Stimulated activated CD8-positive, alpha-beta memory T cell treated with anti-CD3 and anti-CD28 coated beads, Interleukin-4, amount 100 ng/mL, for 1 hour (primary cell): ENCODE data around the gene PUSL1.
A peak's percentile ranks its signal among the peaks of the same experiment; 100 is the strongest.

Source experiments
- DNase-seq, 2 donors: peaks; one replicate each; pipeline ENCODE4 v3.0.0-alpha.2; 2020; ENCODE audit warnings: low read depth in 2 of 2, low spot score in 1 of 2

Gene PUSL1

DNA sequence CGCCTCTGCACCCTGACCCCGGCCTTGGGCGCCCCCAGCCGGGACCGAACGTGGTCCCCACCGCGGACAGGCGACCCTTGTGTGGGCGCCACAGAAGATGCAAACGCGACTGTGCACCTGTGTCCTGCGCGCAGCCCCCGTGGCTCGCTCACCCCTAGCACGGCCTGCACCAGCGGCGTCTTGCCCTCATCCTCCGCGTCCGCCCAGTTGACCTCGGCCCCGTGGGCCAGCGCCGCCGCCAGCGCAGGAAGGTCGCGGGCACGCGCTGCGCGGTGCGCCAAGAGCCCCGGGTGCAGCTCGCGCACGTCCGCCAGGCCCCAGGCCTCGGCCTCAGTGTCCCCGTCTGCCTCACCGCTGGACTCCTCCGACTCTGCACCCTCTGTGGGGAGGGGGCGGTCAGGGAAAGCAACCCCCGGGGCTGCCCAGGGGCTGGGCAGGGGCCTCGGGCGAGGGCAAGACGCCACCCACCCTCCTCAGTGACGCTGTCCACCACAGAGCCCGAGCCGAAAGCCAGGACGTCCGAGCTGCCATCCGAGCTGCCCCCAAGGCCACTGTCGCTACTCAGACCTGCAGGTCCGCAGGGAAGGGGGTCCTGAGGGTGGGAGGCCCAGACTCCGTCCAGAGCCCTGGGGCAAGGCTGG, 14.0 kb upstream of the PUSL1 start:
- no peak for DNase-seq

DNA sequence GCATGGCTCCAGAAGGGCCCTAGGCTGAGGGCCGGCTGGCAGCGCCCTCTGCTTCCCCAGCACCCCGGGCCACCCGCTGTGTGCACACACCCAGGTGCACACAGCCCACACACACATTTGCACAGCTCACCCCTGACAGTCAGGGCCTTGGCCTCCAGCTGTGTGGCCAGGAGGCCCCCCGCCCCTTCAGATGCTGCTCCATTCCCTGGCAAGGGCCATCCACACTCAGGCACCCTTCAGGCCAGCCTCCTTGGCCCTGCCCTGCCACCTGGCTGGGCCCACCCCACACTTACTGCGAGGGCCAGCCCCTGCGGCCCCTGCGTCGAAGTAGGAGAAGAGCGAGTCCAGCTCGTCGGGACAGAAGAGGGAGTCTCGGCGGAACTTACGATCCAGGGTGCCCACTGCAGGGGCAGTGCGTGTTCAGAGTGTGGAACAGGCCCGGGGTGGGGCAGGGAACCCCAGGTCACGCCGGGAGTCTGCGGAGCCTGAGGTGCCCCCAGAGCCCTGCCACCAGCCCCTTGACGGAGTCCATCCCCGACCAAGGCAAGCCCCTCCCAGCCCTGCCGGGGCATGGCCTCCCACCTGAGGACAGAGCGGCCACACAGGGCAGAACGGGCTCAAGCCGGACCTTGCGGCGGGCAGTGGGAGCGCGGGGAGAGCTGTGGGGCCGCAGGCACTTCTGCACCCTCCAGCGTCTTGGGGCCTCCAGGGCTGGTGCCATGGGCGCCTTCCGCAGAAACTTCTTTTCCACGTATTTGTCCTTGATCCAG, 13.1 kb upstream of the PUSL1 start:
- no peak for DNase-seq

DNA sequence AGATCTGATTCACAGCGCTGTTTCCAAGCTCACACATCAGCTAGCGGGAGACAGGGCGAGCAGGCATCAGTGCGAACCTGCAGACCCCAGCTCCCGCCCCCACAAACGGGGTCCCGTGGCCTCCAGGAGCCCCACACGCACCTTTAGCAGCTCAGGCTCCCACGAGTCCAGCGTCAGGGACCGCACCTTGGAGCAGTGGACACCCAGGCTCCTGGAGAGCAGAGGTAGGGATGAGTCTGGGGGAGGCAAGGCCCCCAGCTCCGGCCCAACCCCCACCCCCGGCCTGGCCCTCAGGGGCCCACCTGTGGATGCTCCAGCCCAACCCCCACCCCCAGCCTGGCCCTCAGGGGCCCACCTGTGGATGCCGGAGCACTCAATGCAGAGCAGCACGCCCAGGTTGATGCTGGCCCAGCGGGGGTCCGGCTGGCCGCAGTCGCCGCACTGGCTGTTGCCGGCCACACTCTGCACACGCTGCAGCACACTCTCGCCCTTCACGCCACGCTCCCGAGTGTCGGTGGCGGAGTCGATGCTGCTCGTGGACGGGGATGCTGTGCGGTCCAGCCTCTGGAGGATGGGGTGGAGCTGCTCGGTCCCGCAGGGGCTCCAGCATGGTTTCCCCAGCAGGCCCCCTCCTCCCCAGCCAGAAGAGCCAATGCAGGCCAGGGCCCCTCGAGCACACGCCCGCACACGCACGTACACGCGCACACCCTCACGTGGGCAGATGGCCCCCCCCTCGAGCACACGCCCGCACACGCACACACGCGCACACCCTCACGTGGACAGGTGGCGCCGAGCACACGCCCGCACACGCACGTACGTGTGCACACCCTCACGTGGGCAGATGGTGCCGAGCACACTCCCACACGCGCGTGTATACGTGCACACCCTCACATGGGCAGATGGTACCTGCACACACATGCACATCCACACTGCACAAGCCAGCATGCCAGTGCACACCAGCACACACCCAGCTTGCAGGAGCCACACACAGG, 12.0 kb upstream of the PUSL1 start:
- DNase-seq = no peak

DNA sequence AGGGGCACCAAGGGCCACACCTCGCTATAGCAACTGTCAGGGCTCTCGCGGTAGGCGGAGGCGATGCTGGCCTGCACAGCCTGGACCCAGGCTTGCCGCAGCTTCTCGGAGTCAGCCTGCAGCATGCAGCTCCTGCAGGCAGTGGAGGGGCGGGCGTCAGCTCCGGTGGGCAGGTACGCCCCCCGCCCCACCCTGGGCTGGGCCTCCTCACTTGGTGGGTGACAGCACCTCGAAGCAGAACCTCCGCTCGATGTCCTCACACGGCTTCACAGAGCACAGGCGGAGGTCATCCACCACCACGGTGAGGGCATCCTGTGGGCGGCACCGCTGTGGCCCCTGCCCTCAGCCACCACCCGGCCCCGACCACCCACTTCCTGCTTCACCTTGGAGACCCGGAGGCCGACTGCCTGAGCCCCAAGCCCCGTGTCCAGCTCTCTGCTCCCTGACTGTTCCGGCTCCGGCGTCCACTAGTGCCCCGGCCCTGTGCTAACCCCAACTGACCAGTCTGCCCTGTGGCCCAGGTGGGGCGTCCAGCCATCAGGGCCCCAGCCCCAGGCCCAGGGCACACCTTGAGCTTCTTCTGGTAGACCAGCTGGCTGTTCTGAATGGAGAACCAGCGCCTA, 10.5 kb upstream of the PUSL1 start:
- no peak for DNase-seq

DNA sequence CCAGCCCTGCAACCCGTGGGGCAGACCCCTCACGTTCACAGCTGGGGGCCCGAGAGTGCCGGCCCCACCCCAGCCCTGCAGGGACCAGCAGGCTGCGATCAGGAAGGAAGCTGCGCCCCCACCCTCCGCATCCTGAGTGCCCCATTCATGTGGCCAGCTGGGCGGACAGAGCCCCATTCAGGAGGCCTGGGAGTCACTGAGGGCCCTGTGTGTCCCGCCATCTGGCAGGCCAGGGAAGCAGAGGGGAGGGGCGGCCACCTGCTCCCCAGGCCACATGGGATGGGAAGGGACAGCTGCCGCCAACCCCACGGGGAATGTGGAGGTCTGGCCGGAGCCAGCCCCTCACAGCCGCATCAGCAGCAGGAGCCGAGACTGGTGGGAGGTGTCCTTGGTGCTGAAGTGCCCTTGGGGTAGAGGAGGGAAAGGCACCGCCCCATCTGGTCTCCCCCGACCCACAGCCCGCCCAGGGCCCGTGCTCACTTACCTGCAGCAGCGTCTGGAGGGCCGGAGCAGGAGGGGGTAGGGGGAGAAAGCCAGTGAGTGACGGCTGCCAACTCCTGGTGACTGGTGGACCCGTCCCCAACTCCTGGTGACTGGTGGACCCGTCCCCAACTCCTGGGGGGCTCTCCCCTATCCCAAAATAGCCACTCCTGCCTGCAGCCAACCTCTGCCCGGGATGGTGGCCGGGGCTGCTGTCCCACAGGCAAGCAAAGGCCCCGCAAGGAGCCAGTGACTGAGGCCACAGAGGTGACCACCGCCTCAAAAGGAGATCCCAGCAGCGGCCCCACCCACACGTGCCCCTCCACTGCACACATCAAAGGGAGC, 9.3 kb upstream of the PUSL1 start:
- no peak for DNase-seq

DNA sequence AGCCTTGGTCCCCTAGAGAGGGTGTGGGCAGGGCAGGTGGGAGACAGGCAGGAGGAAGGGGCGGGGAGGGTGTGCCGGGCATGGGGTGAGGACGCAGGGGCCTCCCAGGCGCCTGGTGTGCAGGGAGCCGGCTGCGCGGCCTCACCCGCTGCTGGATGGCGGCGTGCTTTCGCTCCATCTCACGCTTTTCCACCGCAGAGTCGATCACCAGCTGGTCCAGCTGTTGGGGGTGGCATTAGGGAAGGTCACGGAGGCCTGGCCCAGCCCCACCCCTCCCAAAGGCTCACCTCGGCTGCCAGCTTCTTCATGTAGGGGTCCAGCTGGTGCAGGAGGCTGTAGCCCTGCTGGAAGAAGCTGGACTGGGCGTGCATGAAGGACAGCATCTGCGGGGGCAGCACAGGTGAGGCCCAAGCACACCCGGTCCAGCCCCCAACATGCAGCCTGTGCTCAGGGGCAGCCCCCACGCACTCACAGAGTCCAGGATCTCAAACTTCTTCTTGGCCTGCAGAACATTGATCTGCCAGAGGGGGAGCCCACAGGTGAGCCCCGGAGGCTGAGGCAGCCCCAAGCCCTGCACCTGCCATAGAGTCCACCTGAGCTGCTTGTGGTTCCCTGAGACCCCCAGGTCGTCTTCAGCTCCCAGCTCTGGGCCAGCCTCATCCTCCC, 8.6 kb upstream of the PUSL1 start:
- no peak for DNase-seq

DNA sequence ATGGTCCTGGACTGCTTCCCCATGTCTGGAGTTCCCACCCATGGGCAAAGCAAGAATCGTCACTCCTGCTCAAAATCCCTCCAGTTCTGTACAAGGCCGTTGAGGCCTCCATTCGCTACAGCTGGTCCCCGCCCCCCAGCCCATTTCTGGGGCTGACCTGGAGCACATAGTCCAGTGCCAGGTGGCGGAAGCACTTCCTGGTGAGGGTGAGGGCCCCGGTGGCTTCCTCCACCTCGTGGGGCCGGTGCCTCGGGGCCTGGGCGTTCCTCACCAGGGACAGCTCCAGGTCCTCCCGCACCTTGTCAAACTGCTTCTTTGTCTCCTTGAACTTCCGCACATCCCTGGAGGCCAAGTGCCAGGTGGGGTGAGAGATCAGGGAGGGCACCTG, 8.1 kb upstream of the PUSL1 start:
- no peak for DNase-seq

DNA sequence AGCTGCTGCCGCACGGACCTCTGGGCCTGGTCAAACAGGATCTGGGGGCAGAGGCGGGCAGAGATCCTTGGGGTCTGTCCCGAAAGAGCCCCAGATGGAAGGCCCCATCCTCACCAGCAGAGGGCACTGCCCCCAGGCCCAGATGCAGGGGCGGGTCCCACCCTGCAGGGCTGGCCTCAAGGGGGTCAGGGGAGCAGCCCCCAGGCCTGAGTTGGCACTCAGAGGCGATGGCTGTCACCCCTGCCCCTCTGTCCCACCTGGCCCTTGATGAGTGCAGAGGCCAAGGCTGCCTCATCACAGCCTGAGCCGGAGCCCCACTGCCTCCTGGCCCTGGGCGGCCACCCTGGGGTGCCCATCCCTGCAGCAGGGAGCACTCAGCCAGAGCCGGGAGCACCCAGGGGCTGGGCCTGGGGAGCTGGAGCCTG, 6.4 kb upstream of the PUSL1 start:
- no peak for DNase-seq

DNA sequence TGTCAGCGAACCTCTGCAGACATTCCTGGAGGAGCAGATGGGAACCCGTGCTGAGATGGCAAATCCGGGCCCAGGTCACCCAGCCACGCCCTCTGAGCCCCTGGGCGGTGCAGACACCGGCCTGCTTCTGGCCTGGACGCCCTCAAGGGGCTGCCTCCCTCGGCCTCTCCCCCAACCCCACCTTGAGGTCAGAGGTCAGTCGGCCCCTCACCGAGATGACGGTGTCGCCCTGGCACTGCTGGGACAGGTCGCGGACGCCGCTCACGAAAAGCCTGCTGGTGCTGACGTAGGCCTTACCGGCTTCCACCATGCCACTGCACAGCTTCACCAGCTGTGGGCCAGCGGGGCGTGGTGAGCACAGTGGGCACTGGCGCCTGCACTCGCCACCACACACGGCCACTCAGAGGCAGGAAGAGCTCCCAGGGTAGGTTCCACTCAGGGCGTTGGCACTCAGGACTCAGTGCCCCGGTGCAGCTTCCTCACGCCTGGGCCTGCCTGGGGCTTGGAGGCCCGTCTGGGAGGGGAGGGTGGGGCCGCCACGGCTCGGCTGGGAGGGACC, 5.4 kb upstream of the PUSL1 start:
- DNase-seq = no peak

DNA sequence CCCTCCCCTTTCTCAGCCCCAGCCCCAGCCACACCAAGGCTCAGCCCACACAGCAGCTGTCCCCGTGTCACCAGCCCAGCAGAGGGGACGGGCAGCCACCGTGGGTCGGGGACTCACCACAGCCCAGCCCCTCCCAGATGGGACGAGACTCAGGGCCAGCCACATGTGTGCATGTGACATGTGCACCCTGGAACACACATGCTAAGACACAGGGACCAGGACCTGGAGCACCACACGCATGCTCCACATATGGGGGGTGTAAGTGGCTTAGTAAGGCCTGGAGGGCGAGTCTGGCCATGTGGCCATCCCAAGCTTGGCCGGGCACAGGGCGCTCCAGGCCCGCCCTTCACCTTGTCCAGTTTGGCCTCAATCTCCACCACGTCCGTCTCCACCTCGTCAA, 4.7 kb upstream of the PUSL1 start:
- no peak for DNase-seq

DNA sequence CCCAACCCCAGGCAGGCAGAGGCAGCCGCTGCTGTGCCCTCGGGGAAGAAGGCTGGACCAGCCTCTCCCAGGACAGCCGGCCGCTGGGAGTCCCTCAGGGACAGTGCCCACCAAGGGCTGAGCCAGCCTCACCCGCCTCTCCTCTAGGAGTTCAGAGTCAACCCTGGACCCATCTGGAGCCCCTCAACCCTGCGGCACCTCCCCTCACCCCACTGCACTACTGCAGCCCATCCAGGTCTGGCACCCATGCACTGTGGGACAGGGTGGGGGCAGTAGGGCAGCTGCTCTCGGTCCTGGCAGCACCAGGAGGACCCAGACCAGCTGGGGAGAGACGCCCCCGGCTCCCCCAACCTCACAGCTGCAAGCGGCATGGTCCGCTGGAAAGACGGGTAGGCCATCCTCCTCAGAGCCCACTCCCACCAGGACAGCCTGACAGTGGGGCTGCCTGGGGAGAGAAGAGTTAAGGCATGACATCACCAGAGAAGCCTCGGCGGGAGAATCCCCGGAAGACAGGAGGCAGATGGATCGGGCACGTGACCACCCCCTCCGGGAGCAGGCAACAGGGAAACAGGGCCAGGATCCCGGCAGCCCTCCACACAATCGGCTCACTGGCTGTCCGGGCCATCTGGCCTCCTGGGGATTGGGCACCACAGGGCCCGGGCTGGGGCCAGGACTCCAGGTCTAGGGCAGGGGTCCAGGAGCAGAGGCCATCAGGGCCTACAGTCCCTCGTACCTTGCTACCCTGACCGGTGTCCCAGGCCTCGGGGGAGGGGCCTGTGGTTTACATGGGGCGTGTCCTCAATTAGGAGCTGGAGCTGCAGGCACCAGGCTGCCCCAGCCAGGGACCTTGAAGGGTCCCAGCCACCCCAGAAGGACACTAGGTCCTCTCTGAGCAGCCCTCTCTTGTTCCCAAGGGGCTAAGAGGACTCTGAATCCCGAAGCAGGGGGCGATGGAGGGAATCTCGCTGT, 3.8 kb upstream of the PUSL1 start:
- DNase-seq = no peak

DNA sequence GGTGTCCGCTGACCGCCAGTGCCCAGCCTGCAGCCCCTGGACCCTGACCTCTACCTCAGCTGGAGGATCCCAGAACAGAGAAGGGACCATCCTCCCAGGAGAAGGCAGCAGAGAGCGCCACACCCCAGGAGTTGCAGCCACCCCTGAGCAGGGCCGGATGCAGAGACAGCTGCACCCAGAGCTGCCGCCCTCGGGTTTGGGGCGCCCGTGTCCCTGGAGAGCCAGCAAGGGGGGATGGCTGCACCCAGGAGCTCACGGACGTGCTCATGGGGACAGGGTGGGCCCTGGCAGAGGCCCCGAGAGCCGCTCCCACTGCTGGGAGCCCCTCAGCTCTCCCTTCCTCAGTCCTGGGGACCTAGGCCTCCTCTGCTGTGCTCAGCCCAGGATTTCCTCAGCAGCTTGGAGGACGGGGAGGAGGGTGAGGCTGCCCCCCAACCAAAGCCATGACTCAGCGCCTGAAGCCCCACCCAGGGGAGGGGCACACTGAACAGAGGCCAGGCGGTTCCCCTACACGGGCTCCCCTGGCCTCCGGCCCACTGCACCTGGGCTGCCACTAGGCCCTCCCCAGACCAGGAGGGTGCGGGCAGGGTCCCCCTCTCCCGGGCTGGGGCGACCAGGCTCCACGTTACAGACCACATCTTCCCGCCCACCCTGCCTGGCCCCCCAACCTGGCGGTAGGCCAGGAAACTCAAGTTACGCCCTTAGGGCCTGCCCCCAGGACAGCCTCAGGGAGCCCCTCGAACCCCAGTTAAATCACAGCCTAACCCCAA, 2.9 kb upstream of the PUSL1 start:
- DNase-seq = peak; percentile 46 to 63

DNA sequence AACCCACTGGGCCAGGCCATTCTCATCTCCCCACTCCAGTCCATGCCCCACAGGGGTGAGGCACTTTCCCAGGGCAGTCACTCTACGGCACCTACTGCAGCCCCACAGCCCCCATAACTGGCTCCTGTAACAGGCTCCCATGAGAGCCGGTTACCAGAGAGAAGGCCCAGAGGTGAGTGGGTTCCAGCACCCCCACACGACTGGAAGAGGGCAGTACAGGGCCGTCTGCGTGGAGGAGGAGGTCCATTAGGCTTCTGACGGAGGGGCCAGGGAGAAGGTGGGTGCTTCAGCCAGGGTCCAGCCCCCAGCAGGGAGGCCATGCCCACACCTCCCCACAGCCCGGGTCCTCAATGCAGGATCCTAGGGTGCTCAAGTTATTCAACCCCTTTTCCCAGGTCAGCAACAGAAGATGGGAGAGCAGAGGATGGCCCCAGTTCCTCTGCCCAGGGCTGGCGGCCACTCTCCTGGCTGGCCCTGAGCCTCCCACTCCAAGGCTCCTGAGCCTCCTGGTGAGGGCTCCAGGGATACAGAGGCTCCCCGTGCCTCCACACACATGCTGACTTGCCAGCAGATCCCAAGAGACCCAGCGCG, 2.2 kb upstream of the PUSL1 start:
- DNase-seq = no peak

DNA sequence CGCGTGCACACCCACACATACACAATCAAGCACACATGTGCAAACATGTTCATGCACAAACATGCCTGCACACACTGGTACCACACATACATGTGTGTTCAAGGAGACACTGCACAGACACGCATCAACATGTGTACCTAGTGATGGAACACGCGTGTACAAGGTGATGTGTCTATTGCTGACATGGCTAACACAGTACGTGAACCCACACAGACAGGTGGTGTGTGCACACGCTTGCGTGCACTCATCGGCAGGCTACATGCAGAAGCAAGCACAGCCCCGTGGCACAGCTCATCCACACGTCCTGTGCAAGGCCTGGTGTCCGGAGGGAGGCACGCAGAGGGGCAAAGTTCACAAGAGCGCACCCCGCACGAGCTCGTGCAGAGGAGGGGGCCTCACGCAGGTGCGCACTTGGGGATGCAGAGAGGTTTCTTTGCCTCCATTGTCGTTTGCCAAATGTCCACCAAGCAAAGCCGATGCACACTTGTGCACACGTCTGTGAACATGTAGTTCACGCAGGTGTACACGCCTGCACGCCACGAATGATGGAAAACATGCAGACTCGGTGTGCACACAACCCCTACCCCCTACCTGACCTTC, 1.6 kb upstream of the PUSL1 start:
- DNase-seq = no peak

DNA sequence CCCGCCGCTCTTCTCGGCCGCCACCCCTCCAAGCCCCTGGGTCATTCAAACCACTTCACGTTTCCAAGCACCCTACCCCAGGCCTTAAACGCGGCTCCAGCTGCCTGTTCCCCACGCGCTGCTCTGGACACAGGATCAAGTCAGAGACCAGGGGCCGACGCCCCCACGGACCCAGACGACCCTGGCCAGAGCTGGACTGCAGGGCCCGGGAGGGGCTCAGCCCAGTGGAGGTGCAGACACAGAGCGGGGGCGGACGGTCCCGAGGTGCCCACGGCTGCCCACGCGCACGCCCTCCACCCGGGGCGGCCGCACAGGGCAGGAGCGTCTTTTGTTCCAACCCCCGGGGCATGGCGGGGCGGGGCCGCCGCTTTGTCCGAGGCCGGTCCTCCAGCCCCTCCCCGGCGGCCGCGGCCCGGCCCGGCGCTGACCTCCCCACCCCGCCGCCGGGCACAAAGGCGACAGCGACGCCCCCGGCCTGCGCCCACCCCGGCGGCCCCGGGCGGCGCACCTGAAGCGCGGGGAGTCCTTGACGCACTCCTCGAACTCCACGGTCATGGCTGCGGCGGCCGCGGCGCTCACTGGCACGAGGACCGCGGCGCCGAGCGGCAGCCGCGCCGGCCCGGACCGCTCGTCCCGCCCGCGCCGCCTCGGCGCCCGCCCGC, 1.0 kb upstream of the PUSL1 start:
- DNase-seq = no peak

DNA sequence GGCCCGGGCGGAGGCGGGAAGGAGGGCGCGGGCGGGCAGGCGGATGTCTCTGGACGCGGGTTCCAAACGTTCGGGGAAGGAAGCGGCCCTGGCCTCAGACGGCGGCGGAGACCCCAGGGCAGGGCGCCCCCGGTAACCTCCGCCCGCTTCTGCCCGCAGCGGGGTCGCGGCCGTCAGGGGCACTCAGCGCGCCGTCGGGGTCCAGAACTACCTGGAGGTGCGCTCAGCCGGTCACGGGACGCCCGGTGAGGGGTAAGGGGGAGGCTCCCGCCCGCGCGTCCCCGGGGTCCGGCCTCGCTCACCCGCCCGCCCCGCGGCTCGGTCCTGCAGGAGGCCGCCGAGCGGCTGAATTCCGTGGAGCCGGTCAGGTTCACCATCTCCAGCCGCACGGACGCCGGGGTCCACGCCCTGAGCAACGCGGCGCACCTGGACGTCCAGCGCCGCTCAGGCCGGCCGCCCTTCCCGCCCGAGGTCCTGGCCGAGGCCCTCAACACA, 406 bp downstream of the PUSL1 start:
- DNase-seq = no peak
